Karpas-422 (cell line): Measurements from ENCODE around the gene NPDC1. TPM values are rescaled to one million over a fixed set of nuclear protein-coding genes. Genes with fewer than 3 reads are reported as not detected.

Experiments used
- DNase-seq: peaks from one replicate; pipeline ENCODE4 v3.0.0-alpha.2; 2015
- H2AFZ ChIP-seq: fragments of 200-600 bp; sonication (generic); 2 replicates; pipeline ENCODE4 v1.6.1; 2014; ENCODE audit warnings: antibody characterized with exemption, low read length, mixed read lengths
- H3K27ac ChIP-seq: fragments of 200-600 bp; sonication (generic); 2 replicates; pipeline ENCODE4 v1.5.1; 2014; ENCODE audit warnings: mild to moderate bottlenecking, low read length, moderate library complexity
- H3K27me3 ChIP-seq: fragments of 200-600 bp; sonication (generic); 2 replicates; pipeline ENCODE4 v1.6.1; 2014; ENCODE audit warnings: low read length, mixed read lengths
- H3K36me3 ChIP-seq: fragments of 200-600 bp; sonication (generic); 2 replicates; pipeline ENCODE4 v1.6.1; 2014; ENCODE audit warnings: low read length, mixed read lengths; ENCODE audit not compliant: insufficient read depth
- H3K4me1 ChIP-seq: fragments of 200-600 bp; sonication (generic); 2 replicates; pipeline ENCODE4 v1.6.1; 2014; ENCODE audit warnings: mild to moderate bottlenecking, low read length, mixed read lengths
- H3K4me2 ChIP-seq: fragments of 200-600 bp; sonication (generic); 2 replicates; pipeline ENCODE4 v1.6.1; 2014; ENCODE audit warnings: low read length, low read depth, mild to moderate bottlenecking; ENCODE audit not compliant: poor library complexity, severe bottlenecking
- H3K4me3 ChIP-seq: fragments of 200-600 bp; sonication (generic); 2 replicates; pipeline ENCODE4 v1.5.1; 2014; ENCODE audit warnings: mild to moderate bottlenecking, antibody characterized with exemption, low read length, mixed read lengths
- H3K79me2 ChIP-seq: fragments of 200-600 bp; sonication (generic); 2 replicates; pipeline ENCODE4 v1.6.1; 2014; ENCODE audit warnings: mild to moderate bottlenecking, low read length, mixed read lengths
- H3K9ac ChIP-seq: fragments of 200-600 bp; sonication (generic); 2 replicates; pipeline ENCODE4 v1.6.0; 2014; ENCODE audit warnings: low read length
- H3K9me2 ChIP-seq: fragments of 200-600 bp; sonication (generic), shearing (Covaris generic); replicated peaks from 2 replicates; pipeline ENCODE4 v1.6.0; 2014; ENCODE audit warnings: mild to moderate bottlenecking, low read length, moderate library complexity; ENCODE audit not compliant: insufficient read depth
- H3K9me3 ChIP-seq: fragments of 300-700, 200-600 bp; sonication (generic); 2 replicates; pipeline ENCODE4 v1.6.1; 2014; ENCODE audit warnings: low read length, mixed read lengths
- H4K20me1 ChIP-seq: fragments of 200-600 bp; sonication (generic); 2 replicates; pipeline ENCODE4 v1.6.1; 2014; ENCODE audit warnings: mild to moderate bottlenecking, antibody characterized with exemption, low read length, low read depth; ENCODE audit not compliant: insufficient read depth
- total RNA-seq: library from RNA; depleted of rRNA; stranded (reverse); fragments of >200 nt; shearing (Covaris generic); gene quantifications from 2 replicates; pipeline ENCODE4 v1.2.3, GENCODE V29; 2014; ENCODE audit warnings: low replicate concordance

NPDC1 gene
- total RNA-seq, 1 experiment from 2014 or later: not detected

- H3K9ac ChIP-seq: peak overlapping the region; percentile 63
- peak overlapping the region; percentile 39; the same call in 1 of the 2 replicates for H3K4me3 ChIP-seq
- H3K9me3 ChIP-seq: no peaks in the 10 kb centered on the region
- peak; percentile 89 for DNase-seq
- no peak overlapping the region for H2AFZ ChIP-seq
- H3K9me2 ChIP-seq: no peaks in the 10 kb centered on the region
- no peaks in the 10 kb centered on the region for H4K20me1 ChIP-seq
- H3K79me2 ChIP-seq: peaks cover 12% of the 10 kb centered on the region
- H3K27ac ChIP-seq: peak overlapping the region; percentile 90
- H3K4me2 ChIP-seq: peak overlapping the region; percentile 64
- H3K27me3 ChIP-seq: no peaks in the 10 kb centered on the region
- H3K36me3 ChIP-seq: no peaks in the 10 kb centered on the region
- peaks cover 57% of the 10 kb centered on the region for H3K4me1 ChIP-seq
These were observed 37.5 kb upstream of the NPDC1 start for GRCh38 chr9:137083394-137084004.

GRCh38 chr9:137082925-137083290, 36.9 kb upstream of the NPDC1 start:
- no peak overlapping the region for H2AFZ ChIP-seq
- H3K9ac ChIP-seq: peak overlapping the region; percentile 63
- no peaks in the 10 kb centered on the region for H3K9me2 ChIP-seq
- H3K4me3 ChIP-seq: peak overlapping the region; percentile 39; the same call in 1 of the 2 replicates
- H3K4me1 ChIP-seq: peaks cover 57% of the 10 kb centered on the region
- H3K4me2 ChIP-seq: peak overlapping the region; percentile 64
- no peaks in the 10 kb centered on the region for H3K36me3 ChIP-seq
- DNase-seq: peak; percentile 81
- H3K27me3 ChIP-seq: no peaks in the 10 kb centered on the region
- peak overlapping the region; percentile 90 for H3K27ac ChIP-seq
- no peaks in the 10 kb centered on the region for H3K9me3 ChIP-seq
- H3K79me2 ChIP-seq: peaks cover 6% of the 10 kb centered on the region
- H4K20me1 ChIP-seq: peaks cover 4% of the 10 kb centered on the region; the same call in 1 of the 2 replicates

- Histone ChIP-seq H3K36me3 (no peaks in the 10 kb centered on the region), H2AFZ (no peak overlapping the region), H3K4me1 (peaks cover 54% of the 10 kb centered on the region), H3K9me2 (no peaks in the 10 kb centered on the region), H3K9ac (peak overlapping the region; percentile 63), H3K4me2 (peak overlapping the region; percentile 64), H3K27me3 (no peaks in the 10 kb centered on the region), H3K27ac (peak overlapping the region; percentile 90), H3K4me3 (peak overlapping the region; percentile 39; the same call in 1 of the 2 replicates), H4K20me1 (peaks cover 4% of the 10 kb centered on the region; the same call in 1 of the 2 replicates), H3K9me3 (no peaks in the 10 kb centered on the region), H3K79me2 (peaks cover under 1% of the 10 kb centered on the region; the same call in 1 of the 2 replicates)
- DNase-seq: no peak
These were observed 36.4 kb upstream of the NPDC1 start for GRCh38 chr9:137082222-137082924.

- H3K9me3 ChIP-seq: no peaks in the 10 kb centered on the region
- no peak overlapping the region for H3K9ac ChIP-seq
- H3K9me2 ChIP-seq: no peaks in the 10 kb centered on the region
- H3K79me2 ChIP-seq: no peaks in the 10 kb centered on the region
- no peak overlapping the region for H2AFZ ChIP-seq
- H3K27me3 ChIP-seq: no peaks in the 10 kb centered on the region
- no peaks in the 10 kb centered on the region for H3K36me3 ChIP-seq
- H3K4me2 ChIP-seq: no peak overlapping the region
- H3K27ac ChIP-seq: no peak overlapping the region
- DNase-seq: no peak
- peaks cover 4% of the 10 kb centered on the region; the same call in 1 of the 2 replicates for H4K20me1 ChIP-seq
- peaks cover 50% of the 10 kb centered on the region for H3K4me1 ChIP-seq
- H3K4me3 ChIP-seq: no peak overlapping the region
These were observed 34.5 kb upstream of the NPDC1 start for GRCh38 chr9:137080260-137081122.

GRCh38 chr9:137079401-137079787, 33.4 kb upstream of the NPDC1 start:
- no peak overlapping the region for H3K4me3 ChIP-seq
- peaks cover 4% of the 10 kb centered on the region; the same call in 1 of the 2 replicates for H4K20me1 ChIP-seq
- H2AFZ ChIP-seq: no peak overlapping the region
- no peak overlapping the region for H3K9ac ChIP-seq
- H3K9me3 ChIP-seq: no peaks in the 10 kb centered on the region
- no peaks in the 10 kb centered on the region for H3K9me2 ChIP-seq
- H3K4me1 ChIP-seq: peaks cover 50% of the 10 kb centered on the region
- H3K36me3 ChIP-seq: no peaks in the 10 kb centered on the region
- no peaks in the 10 kb centered on the region for H3K27me3 ChIP-seq
- no peak for DNase-seq
- no peaks in the 10 kb centered on the region for H3K79me2 ChIP-seq
- no peak overlapping the region for H3K27ac ChIP-seq
- no peak overlapping the region for H3K4me2 ChIP-seq

GRCh38 chr9:137078701-137079400, 32.9 kb upstream of the NPDC1 start:
- Histone ChIP-seq H3K4me2 (peak overlapping the region; percentile 85), H3K36me3 (no peaks in the 10 kb centered on the region), H3K27ac (no peak overlapping the region), H4K20me1 (peaks cover 4% of the 10 kb centered on the region; the same call in 1 of the 2 replicates), H3K79me2 (no peaks in the 10 kb centered on the region), H3K4me1 (peaks cover 45% of the 10 kb centered on the region), H3K9me3 (no peaks in the 10 kb centered on the region), H2AFZ (no peak overlapping the region), H3K9me2 (no peaks in the 10 kb centered on the region), H3K9ac (peak overlapping the region; percentile 82; the same call in 1 of the 2 replicates), H3K4me3 (peak overlapping the region; percentile 81; the same call in 1 of the 2 replicates), H3K27me3 (no peaks in the 10 kb centered on the region)
- DNase-seq: no peak

GRCh38 chr9:137077758-137078693, 32.0 kb upstream of the NPDC1 start:
- Histone ChIP-seq H3K4me3 (peak overlapping the region; percentile 81), H3K36me3 (no peaks in the 10 kb centered on the region), H3K9me3 (no peaks in the 10 kb centered on the region), H3K79me2 (no peaks in the 10 kb centered on the region), H3K27ac (no peak overlapping the region), H3K9me2 (no peaks in the 10 kb centered on the region), H3K9ac (peak overlapping the region; percentile 82), H4K20me1 (peaks cover 4% of the 10 kb centered on the region; the same call in 1 of the 2 replicates), H2AFZ (peak overlapping the region; percentile 50; the same call in 1 of the 2 replicates), H3K4me2 (peak overlapping the region; percentile 85), H3K4me1 (peaks cover 37% of the 10 kb centered on the region), H3K27me3 (no peaks in the 10 kb centered on the region)
- peak; percentile 65 for DNase-seq
